ENCODE measurements around the gene PACS1.

Gene PACS1

GRCh38 chr11:66146074-66146473, 76.0 kb downstream of the PACS1 start:
- FAIRE-seq: no peak

- no peak for FAIRE-seq
Measured at GRCh38 chr11:66146940-66147339, 76.9 kb downstream of the PACS1 start.

GRCh38 chr11:66150140-66150539, 80.1 kb downstream of the PACS1 start:
- no peak for FAIRE-seq

DNA sequence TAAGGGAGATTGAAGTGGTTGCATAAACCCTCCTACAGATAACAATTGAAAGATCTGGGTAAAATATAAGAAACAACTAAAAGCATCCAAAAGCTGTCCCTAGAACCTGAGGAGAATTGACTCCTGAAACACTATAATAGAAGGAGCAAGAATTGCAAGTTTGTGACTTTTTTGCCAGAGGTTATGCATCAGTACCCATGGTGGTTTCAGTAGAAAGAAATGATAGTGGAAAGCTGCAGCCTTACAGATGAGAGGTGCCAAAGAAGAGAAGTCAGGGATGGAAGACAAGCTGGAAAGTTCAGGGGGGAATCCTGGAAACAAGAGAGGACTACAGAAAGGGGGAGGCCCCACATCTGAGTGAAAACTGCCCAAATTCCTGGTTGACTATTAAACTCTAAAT, 80.7 kb downstream of the PACS1 start:
- FAIRE-seq: no peak

DNA sequence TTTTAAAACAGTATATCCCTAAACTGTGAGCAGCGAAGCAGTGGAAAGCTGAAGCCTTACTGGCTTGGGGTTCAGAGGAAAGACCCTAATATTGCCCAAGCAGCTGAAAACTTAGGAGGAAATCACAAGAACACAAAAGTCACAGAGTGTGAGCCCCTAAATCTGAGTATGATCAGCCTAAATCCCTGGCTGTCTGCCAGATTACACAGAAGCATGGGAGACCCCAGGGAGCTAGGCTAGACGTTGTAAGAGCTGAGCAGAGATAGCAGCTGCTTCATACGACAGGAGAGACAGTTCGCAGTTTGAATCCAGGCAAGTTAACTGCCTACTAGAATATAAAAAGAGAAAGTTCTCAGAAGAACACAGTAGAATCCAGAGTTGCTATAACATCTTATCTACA, 81.2 kb downstream of the PACS1 start:
- no peak for FAIRE-seq

- FAIRE-seq: no peak
Measured at GRCh38 chr11:66154109-66154508, 84.0 kb downstream of the PACS1 start.

DNA sequence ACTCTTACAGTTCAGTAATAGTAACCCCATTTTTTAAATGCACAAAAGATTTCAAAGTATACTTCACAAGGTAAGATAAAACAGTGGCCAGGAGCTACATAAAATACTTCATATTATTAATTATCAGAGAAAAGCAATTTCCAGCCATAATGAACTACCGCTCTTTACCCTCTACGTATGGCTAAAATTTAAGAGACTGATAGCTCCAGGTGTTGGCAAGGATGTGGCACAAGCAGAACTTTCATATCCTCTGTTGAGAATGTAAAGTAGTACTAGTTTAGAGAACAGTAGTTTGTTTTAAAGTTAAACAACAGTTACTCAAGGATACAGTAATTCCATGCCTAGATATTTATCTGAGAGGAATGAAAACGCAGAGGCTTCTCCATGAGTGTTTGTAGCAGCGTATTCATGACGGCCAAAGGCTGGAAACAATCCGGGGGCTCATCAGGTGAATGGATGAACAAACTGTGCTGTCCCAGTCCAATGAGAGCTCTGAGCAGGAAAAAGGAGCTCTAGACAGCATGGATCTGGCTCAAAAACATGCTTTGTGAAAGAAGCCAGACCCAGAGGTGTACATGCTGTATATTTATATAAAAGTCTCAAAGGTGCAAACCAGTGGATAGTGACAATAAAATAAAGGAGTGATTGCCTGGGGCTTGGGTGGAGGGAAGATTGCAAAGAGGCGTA, 85.5 kb downstream of the PACS1 start:
- no peak for FAIRE-seq

DNA sequence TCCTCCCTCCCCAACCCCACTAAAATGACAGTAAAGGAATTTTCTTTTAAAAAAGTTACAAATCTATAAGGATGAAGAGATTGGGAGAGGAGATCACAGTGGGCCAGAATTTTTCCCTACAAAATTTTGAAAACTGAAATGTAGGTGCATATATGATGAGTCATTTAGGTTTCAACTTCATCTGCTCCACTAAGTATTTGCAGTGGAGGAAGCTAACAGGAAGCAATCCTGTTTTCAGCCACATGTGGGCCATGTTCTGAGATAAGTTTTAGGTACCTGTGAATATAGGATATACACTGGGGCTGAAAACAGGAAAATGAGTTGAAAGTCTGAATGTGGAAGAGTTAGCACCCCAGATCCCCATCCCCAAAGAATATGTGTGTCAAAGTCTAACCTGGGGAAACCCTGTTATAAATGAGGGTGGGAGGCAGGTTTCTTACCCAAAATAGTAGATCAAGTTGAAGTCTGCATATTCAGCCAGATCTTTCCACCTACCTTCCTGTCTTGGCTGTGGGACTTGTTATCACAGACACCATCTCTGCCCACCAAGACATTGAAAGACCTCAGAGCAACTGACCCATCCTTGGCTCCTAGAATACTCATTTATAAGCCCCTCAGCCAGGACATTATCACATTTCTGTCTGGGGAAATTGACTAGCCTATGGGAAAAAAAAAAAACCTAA, 87.3 kb downstream of the PACS1 start:
- no peak for FAIRE-seq

- no peak for FAIRE-seq
Measured at GRCh38 chr11:66158156-66158555, 88.1 kb downstream of the PACS1 start.

DNA sequence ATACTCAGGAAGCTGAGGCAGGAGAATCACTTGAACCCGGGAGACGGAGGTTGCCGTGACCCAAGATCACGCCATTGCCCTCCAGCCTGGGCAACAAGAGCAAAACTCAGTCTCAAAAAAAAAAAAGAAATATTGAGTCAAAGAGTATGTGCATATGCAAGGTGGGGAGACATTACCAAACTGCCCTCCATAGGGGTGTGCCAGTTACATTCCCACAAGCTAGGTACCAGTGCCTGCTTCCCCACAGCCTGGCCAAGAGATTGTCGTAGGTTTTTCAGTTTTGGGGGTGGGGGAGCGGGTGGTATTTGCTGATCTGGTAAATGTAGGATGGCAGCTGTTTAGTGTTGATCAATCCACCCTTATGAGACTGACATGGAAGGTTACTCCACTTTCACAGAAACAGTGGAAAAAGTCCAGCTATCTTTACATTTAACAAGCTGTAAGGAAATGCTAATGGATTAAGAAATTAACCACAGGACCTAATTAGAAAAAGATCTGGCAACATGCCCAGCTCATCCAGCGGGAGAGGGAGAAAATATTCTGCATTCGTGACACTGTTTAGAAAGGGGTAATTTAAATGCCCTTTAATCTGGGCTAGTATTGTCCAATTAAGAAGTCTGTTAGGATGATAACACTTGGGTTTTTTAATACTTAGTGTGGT, 89.4 kb downstream of the PACS1 start:
- no peak for FAIRE-seq

GRCh38 chr11:66160709-66161108, 90.6 kb downstream of the PACS1 start:
- no peak for FAIRE-seq

- no peak for FAIRE-seq
Measured at GRCh38 chr11:66168289-66168688, 98.2 kb downstream of the PACS1 start.

DNA sequence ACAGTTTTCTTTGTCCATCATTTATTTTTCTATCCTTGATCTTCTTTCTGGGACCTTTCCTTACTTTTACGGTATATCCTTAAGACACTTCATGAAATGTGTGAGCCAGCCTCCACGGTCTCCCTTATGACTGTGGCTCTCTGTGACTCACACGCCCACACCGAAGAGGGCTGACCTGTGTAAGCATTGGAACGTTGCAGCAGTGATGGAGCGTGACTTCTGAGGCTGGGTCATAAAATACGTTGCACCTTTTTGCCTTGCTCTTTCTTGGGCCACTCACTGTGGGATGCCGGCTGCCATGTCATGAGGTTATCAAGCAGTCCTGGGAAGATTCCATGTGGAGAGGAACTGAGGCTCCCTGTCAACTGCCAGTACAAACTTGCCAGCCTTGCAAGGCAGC, 102.1 kb downstream of the PACS1 start:
- FAIRE-seq: no peak

GRCh38 chr11:66176650-66177049, 106.6 kb downstream of the PACS1 start:
- FAIRE-seq: no peak

DNA sequence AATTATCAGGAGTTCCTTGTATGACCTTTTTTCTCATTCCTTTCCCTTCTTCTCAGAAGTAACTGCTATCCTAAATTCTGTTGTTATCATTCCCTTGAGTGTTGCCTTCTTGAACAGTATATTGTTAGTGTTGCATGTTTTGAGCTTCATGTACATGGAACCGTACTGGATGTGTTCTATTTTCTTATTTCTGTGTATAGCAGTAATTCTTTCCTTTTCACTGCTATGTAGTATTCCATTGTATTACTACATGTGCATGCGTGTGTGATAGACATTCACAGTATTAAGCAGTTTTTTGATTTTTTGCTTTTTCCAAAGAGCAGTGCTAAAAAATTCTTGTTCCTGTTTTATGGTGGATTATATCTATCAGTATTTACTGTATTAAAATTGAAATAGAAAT, 108.1 kb downstream of the PACS1 start:
- FAIRE-seq: no peak

- FAIRE-seq: no peak
Measured at GRCh38 chr11:66178871-66179270, 108.8 kb downstream of the PACS1 start.

- FAIRE-seq: no peak
Measured at GRCh38 chr11:66181632-66182315, 111.7 kb downstream of the PACS1 start.

- no peak for FAIRE-seq
Measured at GRCh38 chr11:66183494-66184048, 113.5 kb downstream of the PACS1 start.

DNA sequence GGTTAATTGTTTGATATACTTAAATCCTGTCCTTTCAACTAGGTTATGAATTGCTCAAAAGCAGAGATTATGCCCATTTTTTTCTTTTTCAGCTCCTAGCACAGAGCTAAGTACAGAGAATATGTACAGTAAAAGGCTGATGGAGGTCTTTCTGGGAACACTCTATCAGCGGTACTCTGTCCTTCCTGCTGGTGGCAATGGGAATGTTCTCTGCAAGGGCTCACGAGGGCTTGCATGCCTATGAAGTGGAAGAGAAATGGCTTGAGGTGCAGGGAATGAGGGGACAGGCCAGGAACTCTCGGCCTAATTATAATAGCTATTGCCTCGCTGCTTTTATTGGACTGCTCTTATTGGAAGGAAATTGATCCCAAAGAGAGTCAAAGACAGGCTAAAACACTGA, 114.7 kb downstream of the PACS1 start:
- FAIRE-seq: no peak

DNA sequence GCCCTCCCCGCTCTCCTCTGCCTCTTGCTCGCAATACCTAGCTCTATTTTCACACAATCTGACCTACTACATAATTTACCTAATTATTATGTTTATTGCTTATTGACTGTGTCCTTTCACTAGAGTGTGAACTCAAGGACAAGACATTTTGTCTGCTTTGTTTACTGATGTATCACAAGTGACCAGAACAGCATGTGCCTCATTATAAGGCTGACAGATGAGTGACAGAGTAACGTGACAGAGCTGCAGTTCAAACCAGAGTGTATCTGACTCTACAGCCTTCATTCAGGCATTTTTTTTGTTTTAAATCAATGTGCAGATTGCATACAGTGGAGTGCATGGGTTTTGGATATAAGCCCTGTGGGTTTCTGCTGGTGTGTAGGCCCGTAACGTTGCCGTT, 116.4 kb downstream of the PACS1 start:
- FAIRE-seq: no peak

DNA sequence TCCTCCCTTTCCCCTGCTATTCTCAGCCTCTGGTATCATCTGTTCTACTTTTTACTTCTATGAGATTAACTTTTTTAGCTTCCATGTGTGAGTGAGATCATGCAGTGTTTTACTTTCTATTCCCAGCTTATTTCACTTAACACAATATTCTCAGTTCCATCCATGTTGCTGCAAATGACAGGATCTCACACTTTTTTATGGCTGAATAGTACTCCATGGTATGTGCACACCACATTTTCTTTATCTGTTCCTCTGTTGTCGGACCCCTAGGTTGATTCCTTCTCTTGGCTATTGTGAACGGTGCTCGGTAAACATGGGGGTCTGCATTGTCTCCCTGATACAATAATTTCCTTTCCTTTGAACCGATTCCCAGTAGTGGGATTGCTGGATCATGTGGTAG, 117.4 kb downstream of the PACS1 start:
- FAIRE-seq: no peak

DNA sequence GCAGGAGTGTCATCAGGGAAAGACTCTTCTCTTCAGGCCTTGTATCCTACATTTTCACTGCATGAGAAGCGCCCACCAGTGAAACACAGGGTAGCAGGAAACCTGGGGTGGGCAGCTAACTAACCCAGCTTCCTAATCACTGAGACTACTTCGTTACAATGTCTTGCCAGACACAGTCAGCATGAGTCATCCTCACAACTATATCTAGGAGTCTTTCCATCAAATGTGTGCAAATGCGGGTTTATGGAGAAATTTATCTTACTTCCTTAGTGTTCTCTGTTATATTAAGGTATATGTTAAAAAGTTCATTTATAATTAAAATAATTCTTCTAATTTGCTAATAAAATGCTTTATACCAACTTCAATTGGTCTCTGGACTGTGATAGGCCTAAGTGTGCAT, 118.5 kb downstream of the PACS1 start:
- no peak for FAIRE-seq

DNA sequence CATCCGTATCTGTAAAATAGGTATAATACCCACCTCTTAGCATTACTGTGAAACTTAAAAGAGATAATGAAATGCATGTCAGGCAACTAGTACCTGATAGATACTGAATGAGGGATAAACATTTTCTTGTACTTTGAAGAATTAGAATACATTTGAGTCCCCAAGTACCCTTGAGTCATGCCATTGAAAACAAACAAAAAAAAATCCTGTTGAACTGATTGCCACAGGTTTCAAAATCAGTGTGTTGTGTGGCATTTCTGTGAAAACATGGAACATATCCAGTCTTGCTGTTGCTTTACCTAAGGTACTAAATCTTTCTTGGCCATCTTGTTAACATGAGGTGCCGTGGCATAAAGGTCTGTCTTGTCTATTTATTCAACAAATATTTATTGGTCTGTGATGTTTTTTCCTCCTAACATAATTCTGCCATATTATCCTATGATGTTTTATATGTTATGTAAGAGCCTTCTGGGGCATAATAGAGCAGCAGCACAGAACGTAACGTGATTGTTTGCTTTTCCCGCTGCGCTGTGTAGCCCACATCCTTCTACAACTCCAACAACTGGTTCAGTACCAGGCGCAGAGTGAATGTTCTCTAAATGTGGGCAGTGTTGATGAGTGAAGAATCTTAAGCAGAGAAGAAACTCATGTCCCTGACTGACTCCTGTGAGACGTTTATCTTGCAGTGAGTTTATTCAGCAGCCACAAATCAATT, 119.1 kb downstream of the PACS1 start:
- FAIRE-seq: no peak

Measured in G401.6 (cell line).